ENCODE data around the gene KRTAP25-1. TPM values are rescaled to one million over a fixed set of nuclear protein-coding genes. Genes with fewer than 3 reads are reported as not detected.

KRTAP25-1 gene
- total RNA-seq, 2 experiments from 2014 or later: not detected

DNA sequence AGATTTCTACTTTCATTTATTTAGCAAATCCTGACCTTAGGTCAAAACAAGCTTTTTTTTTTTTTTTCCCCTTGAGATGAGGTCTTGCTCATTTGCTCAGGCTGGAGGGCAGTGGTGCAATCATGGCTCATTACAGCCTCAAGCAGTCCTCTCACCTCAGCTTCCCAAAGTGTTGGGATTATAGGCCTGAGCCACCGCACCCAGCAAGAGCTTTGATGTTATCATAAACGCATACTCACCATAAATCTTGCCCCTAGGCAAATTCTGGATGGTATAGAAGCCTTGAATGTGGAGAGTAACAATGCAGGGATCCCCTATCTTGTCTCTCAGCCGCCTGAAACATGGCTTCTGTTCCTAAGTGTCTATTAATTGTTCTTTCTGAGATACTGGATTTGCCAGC lies 48.7 kb downstream of the KRTAP25-1 start:
- CTCF ChIA-PET: no interaction called here
- Mint-ChIP-seq H3K4me3 (no peak overlapping the region), H3K9me3 (no peaks in the 10 kb centered on the region), H3K27ac (no peak overlapping the region), H3K4me1 (ENCODE audit: low read depth) (no peaks in the 10 kb centered on the region), H3K36me3 (ENCODE audit: low read depth) (no peaks in the 10 kb centered on the region), H3K27me3 (ENCODE audit: low read depth) (peaks cover 8% of the 10 kb centered on the region)
- no peak for DNase-seq
- intact Hi-C loops (cut with micrococcal nuclease): no loop called here

Other genes with a start within 250 kb of the KRTAP25-1 start
- gene CLDN17, start 122.7 kb downstream of the KRTAP25-1 start, total RNA-seq: not detected
- not detected for gene CLDN8, start 73.4 kb downstream of the KRTAP25-1 start, total RNA-seq
- not detected for gene KRTAP24-1, start 6.6 kb downstream of the KRTAP25-1 start, total RNA-seq
- gene KRTAP26-1, start 30.8 kb upstream of the KRTAP25-1 start, total RNA-seq: not detected
- gene KRTAP27-1, start 48.2 kb upstream of the KRTAP25-1 start, total RNA-seq: not detected
- not detected for gene KRTAP23-1, start 59.1 kb upstream of the KRTAP25-1 start, total RNA-seq
- gene KRTAP13-2, start 82.8 kb upstream of the KRTAP25-1 start, total RNA-seq: not detected
- gene KRTAP13-1, start 106.5 kb upstream of the KRTAP25-1 start, total RNA-seq: not detected
- not detected for gene KRTAP13-3, start 136.4 kb upstream of the KRTAP25-1 start, total RNA-seq
- gene KRTAP13-4, start 140.7 kb upstream of the KRTAP25-1 start, total RNA-seq: not detected
- gene KRTAP15-1, start 150.8 kb upstream of the KRTAP25-1 start, total RNA-seq: not detected
- not detected for gene KRTAP19-1, start 190.9 kb upstream of the KRTAP25-1 start, total RNA-seq
- gene KRTAP19-2, start 197.9 kb upstream of the KRTAP25-1 start, total RNA-seq: not detected
- gene KRTAP19-3, start 202.5 kb upstream of the KRTAP25-1 start, total RNA-seq: not detected
- gene KRTAP19-4, start 207.7 kb upstream of the KRTAP25-1 start, total RNA-seq: not detected
- gene KRTAP19-5, start 212.6 kb upstream of the KRTAP25-1 start, total RNA-seq: not detected